Measurements from ENCODE around the gene ERCC2.

Gene ERCC2

GRCh38 chr19:45356760-45357444 lies 13.5 kb downstream of the ERCC2 start:
- FAIRE-seq, result no peak
- no peak for DNase-seq (ENCODE audit: insufficient read length, low spot score)

GRCh38 chr19:45355910-45356309 lies 14.5 kb downstream of the ERCC2 start:
- FAIRE-seq (no peak), DNase-seq (ENCODE audit: insufficient read length, low spot score) (no peak)

- DNase-seq (ENCODE audit: insufficient read length, low spot score), result no peak
- no peak for FAIRE-seq
Observed at GRCh38 chr19:45355402-45355801, 15.0 kb downstream of the ERCC2 start.

GRCh38 chr19:45354241-45354842 lies 16.0 kb downstream of the ERCC2 start:
- DNase-seq (ENCODE audit: insufficient read length, low spot score) (no peak), FAIRE-seq (no peak)

GRCh38 chr19:45352914-45353796 lies 17.2 kb downstream of the ERCC2 start:
- no peak for DNase-seq (ENCODE audit: insufficient read length, low spot score)
- no peak for FAIRE-seq

- DNase-seq (ENCODE audit: insufficient read length, low spot score) (no peak), FAIRE-seq (no peak)
Observed at GRCh38 chr19:45352471-45352870, 17.9 kb downstream of the ERCC2 start.

GRCh38 chr19:45352062-45352461 lies 18.3 kb downstream of the ERCC2 start:
- DNase-seq (ENCODE audit: insufficient read length, low spot score) (no peak), FAIRE-seq (no peak)

GRCh38 chr19:45351401-45351952 lies 18.9 kb downstream of the ERCC2 start:
- FAIRE-seq (no peak), DNase-seq (ENCODE audit: insufficient read length, low spot score) (no peak)

GRCh38 chr19:45350477-45351058 lies 19.8 kb downstream of the ERCC2 start:
- FAIRE-seq (no peak), DNase-seq (ENCODE audit: insufficient read length, low spot score) (no peak)

- DNase-seq (ENCODE audit: insufficient read length, low spot score) (no peak), FAIRE-seq (no peak)
Observed at GRCh38 chr19:45349430-45349941, 20.9 kb downstream of the ERCC2 start.

- DNase-seq (ENCODE audit: insufficient read length, low spot score) (no peak), FAIRE-seq (no peak)
Observed at GRCh38 chr19:45349126-45349415, 21.3 kb downstream of the ERCC2 start.

- DNase-seq (ENCODE audit: insufficient read length, low spot score) (no peak), FAIRE-seq (no peak)
Observed at GRCh38 chr19:45348367-45349125, 21.8 kb downstream of the ERCC2 start.

GRCh38 chr19:45347570-45348366 lies 22.6 kb downstream of the ERCC2 start:
- FAIRE-seq, result no peak
- DNase-seq (ENCODE audit: insufficient read length, low spot score), result no peak

- FAIRE-seq, result no peak
Observed at GRCh38 chr19:45346449-45346848, 23.9 kb downstream of the ERCC2 start.

GRCh38 chr19:45345506-45345860 lies 24.9 kb downstream of the ERCC2 start:
- FAIRE-seq, result no peak
- DNase-seq (ENCODE audit: insufficient read length, low spot score), result no peak

More at GRCh38 chr19:45346449-45346848, 23.9 kb downstream of the ERCC2 start:
- no peak for DNase-seq (ENCODE audit: insufficient read length, low spot score)

GRCh38 chr19:45344621-45345505 lies 25.5 kb downstream of the ERCC2 start:
- no peak for DNase-seq (ENCODE audit: insufficient read length, low spot score)
- no peak for FAIRE-seq

GRCh38 chr19:45342911-45343310 lies 27.5 kb downstream of the ERCC2 start:
- DNase-seq (ENCODE audit: insufficient read length, low spot score), result no peak
- FAIRE-seq, result no peak

- no peak for DNase-seq (ENCODE audit: insufficient read length, low spot score)
- FAIRE-seq, result no peak
Observed at GRCh38 chr19:45340899-45341453, 29.4 kb downstream of the ERCC2 start.

Measured in GM19239 (cell line).